Spleen (tissue), 7 donors: ENCODE data around the gene BIRC6.
"Not testable (repeated sequence)": the region's sequence is repeated elsewhere in the genome, so short reads cannot be mapped to it uniquely, and the experiment has no call there.

ENCODE experiments used
- POLR2A ChIP-seq, 3 donors: fragments of 450-650 bp; IDR thresholded peaks; one replicate each; pipeline ENCODE4 v1.5.1; 2017; ENCODE audit warnings: antibody characterized with exemption in 3 of 3, mild to moderate bottlenecking in 1 of 3
- TF ChIP-seq, protein P1 (sequence below), 11 experiments: fragments of 200-600 bp in 7 of 11; fragments of 450-650 bp in 4 of 11; sonication (generic) in 4 of 11; IDR thresholded peaks in 8 of 11; conservative IDR thresholded peaks in 3 of 11; 1 replicate in 7 of 11; 2 replicates in 4 of 11; pipeline versions ENCODE4 v1.4.0 to v1.8.0; 2016 to 2021; ENCODE audit warnings: antibody characterized with exemption in 11 of 11, inconsistent platforms in 4 of 11, mild to moderate bottlenecking in 1 of 11
- donor health status: DM: no; HTN: no; CAD: no; lungs with moderate emphysema.
- donor health status: DM: no; HTN: no; CAD: no.
- donor health status: DM: no; HTN: no; CAD: no.

DNA sequence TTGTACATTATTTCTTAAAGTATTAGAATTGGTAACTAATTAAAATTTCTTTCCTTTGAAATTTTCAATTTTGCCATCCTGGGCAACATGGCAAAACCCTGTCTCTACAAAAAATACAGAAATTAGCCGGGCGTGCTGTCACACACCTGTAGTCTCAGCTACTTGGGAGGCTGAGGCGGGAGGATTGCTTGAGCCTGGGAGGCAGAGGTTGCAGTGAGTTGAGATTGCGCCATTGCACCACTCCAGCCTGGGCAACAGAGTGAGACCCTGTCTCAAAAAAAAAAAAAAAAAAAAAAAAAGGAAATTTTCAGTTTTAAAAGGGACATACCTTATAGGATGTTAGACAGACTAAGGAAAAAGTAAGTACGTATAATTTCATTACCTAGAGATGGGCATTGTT lies 14.1 kb downstream of the BIRC6 start:
- TF ChIP-seq POLR2A (IDR thresholded peaks at IDR 0.05), result not testable (repeated sequence)
- TF ChIP-seq, protein P1, sequence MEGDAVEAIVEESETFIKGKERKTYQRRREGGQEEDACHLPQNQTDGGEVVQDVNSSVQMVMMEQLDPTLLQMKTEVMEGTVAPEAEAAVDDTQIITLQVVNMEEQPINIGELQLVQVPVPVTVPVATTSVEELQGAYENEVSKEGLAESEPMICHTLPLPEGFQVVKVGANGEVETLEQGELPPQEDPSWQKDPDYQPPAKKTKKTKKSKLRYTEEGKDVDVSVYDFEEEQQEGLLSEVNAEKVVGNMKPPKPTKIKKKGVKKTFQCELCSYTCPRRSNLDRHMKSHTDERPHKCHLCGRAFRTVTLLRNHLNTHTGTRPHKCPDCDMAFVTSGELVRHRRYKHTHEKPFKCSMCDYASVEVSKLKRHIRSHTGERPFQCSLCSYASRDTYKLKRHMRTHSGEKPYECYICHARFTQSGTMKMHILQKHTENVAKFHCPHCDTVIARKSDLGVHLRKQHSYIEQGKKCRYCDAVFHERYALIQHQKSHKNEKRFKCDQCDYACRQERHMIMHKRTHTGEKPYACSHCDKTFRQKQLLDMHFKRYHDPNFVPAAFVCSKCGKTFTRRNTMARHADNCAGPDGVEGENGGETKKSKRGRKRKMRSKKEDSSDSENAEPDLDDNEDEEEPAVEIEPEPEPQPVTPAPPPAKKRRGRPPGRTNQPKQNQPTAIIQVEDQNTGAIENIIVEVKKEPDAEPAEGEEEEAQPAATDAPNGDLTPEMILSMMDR (IDR thresholded peaks at IDR 0.05 in 8 of 11, conservative IDR thresholded peaks at IDR 0.05 in 3 of 11), result not testable (repeated sequence)
